ENCODE results near the gene COX19.

The COX19 gene, protein sequence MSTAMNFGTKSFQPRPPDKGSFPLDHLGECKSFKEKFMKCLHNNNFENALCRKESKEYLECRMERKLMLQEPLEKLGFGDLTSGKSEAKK

DNA sequence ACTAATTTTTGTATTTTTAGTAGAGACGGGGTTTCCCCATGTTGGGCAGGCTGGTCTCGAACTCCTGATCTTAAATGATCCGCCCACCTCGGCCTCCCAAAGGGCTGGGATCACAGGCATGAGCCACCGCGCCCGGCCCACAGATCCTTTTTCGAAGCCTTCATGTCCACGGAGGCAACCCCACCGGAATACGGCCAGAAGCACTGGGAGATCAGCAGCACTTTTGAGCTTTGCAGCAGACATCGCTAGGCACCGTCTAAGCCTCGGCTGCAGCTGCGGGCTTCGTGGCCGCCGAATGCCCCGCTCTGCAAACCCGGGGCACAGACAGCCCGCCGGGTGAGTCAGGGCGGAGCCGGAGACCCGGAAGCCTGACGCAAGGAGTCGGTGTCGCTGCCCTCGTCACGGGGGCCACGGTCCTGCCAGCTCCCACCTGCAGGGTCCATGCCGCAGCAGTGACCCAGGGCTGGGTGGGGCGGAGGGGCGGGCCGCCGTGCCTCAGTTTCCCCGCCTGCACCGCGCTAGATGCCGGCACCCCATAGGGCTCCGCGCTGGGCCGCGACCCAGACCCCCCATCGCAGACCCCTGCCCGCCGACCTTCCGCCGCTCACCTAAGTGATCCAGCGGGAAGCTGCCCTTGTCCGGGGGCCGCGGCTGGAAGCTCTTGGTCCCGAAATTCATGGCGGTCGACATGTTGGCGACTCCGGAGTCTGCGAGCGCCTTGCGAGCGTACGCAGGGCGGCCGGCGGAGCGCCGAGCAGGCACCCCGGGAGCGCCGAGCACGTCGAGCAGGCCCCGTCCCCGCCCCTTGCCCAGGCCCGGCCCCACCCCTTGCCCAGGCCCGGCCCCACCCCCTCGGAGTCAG lies at the start of gene COX19:
Gene COX19, minus strand, starts transcription at position 730 of the 862 bp plus-strand sequence. Its CDS starts 40 bp downstream, at position 690.
- DNase-seq: no peak

DNA sequence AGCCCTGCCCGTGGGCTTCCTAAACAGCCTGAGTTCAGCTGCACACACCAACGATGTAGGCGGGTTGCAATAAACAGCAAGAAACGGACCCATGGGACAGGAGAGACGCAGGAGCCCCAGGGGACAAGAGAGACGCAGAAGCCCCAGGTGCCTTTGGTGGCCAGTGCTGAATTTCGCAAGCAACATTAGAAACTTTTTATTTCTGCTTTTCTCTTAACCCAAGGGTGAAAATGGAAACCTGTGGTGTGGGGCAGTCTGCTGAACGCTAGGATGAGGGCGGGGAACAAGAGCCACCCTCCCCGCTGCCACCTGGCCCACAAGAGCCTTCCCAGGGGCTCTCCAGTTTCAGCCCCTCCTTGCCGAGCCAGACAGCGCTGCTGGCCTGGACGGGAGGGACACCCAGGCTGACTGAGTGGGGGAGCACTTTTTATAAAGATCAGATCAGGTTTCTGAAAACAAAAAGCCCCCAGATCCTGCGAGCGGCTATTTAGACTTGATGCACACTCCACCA lies 49.0 kb upstream of the COX19 start:
- DNase-seq: no peak

DNA sequence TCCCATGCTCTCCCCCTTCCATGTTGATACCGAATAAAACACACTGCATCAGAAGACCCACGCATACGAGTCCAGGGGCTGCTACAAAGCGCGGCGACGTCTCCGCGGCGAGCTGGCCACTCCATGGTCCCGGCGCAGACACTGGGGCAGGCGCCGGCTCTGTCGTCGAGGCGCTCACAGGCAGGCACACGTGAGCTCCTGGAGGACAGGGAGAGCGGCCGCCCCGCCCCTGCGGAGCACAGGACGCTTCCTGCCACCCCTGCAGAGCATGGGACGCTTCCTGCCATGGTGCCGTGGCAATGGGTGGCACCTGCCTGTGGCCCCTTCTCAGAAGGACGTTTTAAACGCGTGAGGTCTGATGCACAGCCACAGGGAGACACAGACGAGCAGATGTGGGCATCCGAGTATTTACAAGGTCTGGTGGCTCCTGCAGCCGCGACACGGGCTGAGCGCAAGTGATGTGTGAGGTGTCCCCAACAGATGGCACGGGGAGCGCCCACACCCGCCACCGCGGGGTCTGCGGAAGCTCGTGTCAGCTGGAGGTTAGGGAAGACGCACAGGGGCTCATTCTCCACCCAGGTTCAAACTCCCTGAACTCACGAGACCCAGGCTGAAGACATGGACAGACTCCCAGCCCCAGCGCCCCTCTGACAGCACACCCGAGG lies 47.6 kb upstream of the COX19 start:
- DNase-seq: no peak

DNA sequence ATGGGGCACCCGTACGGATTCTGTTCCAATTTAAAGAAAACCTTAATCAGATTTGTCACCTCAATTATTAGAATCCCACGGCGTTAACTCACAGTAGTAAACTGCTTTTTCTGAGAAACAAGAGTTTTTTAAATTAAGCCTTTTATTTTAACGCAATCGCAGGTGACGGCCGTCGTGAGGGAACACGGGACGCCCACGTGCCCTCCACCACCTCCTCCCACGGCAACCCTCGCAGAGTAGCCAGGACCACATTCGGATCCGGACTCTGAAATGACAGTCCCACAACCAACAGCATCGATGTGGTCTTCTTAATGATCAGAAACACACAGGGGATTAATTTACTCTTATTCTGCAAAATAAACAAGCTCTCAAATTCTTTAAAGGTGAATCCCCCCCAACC lies 47.0 kb upstream of the COX19 start:
- DNase-seq: no peak

DNA sequence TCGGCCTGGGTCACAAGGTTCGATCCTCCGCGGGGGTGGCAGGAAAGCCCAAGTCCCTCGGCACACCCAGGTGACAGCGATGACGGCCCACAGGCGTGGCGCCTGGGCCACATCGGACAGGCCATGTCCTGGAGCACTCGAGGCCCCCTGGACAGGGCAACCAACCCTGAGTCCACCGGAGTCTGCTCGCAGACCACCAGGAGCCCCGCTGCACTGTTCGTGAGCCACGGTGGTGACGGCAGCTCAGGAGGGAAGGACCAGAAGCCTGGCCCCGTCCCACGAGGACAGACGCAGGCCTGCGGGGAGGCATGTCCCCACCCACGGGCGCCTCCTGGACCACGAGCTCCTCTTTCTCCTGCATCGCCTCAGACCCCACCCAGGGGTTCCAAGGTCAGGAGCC lies 46.6 kb upstream of the COX19 start:
- DNase-seq: no peak

DNA sequence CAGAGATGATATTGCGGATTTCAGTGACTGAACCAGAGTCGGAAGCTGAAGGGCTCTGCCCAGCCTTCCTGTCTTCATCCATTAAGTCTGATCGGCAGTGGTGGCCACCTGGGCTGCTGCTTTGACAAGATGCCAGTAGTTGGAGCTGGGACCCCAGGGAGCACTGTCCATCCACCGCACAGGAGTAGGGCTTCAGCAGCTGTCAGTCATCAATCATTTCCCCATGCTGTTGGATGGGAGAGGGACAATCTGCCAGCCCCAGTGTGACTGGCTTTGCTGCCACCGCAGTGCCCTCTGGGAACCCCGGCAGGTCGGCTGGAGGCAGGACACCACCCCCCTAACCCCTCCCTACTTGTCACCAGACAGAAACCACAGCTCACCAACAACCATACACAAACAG lies 46.0 kb upstream of the COX19 start:
- DNase-seq: no peak

DNA sequence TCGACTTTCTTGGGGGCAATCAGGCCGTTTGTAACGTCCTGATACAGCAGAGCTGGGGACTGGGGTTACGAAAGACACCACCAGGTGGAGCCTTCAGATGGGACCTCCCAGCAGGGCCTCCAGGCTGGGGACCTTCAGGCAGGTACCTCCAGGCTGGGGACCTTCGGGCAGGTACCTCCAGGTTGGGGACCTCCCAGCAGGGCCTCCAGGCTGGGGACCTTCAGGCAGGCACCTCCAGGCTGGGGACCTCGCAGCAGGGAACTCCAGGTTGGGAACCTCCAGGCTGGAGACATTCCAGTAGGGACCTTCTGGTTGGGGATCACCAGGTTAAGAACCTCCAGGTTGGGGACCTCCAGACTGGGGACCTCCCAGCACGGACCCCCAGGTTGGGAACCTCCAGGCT lies 45.5 kb upstream of the COX19 start:
- no peak for DNase-seq

DNA sequence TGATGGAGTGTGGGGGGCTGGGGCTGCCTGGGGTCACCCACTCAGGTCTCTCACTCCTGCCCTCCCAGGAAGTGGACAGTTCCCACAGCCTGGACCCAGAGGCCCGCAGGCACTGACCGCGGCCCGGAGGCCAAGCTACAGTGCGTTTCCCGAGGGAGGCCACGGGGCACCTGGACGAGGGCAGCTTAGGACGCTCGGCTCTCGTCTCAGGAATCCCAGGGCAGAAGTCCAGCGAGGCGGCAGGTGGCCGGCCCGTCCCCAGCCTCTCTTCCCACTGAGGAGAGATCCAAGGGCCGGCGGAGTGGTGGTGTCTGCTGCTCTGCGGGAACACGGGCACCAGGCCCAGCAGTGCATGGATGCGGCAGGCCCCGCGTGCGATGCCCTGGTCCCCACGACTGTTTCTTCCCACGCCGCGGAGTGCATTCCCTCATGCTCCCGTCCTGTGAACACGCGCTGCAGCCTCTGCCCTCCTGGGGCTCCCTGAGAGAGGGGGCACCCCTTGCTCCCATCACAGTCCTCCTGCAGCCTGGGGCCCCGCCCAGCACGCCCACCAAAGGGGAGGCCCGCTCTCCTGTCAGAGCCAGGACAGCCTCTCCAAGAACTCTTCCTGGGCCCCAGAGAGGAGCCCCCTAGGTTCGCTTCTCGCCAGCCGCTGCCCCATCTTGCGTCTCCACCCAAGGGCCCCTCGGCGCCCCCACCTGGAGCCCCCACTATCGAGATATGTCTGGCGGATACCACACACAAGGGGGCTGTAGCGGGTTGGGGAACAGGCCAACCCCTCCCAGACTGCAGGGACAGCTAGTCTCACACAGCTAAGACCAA lies 44.7 kb upstream of the COX19 start:
- no peak for DNase-seq

DNA sequence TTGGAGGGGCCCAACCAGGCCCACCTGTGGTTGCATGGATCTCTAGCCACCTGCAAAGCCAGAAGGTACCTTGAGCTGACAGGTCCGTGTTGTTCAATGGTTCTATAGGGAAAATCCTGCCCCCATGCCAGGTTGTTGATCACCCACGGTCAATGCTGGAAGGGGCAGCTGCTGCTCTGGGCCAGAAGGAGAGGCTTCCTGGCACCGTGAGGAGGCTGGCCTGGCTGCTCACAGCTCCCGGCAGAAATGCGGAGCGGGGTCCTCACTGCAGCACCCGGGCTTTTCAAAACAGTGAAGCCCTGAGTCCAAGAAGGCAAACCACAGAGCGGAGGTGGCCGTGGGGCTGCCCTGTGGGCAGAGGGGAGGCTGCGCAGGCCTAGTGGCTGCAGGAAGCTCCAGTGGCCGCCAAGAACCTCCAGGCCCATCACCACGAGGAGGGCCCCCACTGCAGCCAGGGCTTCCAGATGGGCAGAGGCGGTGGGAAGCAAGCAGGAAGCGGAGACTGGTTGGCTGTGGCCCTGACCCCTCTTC lies 44.0 kb upstream of the COX19 start:
- DNase-seq: no peak

DNA sequence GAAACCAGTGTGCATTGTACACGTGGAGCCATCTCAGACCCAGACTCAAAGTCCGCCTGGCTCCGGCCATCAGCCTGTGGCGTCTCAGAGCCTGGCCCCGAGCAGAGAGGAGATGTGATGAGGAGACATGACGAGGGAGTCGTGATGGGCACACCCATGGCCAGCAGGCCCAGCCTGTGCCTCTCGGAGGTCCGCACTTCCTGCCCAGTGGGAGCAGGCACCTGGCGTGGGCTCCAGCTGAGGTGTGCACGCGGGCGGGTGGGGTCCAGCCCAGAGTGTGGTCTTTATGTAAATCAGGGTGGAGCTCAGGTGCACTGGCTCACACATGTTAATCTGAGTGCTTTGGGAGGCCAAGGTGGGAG lies 43.0 kb upstream of the COX19 start:
- DNase-seq: no peak

DNA sequence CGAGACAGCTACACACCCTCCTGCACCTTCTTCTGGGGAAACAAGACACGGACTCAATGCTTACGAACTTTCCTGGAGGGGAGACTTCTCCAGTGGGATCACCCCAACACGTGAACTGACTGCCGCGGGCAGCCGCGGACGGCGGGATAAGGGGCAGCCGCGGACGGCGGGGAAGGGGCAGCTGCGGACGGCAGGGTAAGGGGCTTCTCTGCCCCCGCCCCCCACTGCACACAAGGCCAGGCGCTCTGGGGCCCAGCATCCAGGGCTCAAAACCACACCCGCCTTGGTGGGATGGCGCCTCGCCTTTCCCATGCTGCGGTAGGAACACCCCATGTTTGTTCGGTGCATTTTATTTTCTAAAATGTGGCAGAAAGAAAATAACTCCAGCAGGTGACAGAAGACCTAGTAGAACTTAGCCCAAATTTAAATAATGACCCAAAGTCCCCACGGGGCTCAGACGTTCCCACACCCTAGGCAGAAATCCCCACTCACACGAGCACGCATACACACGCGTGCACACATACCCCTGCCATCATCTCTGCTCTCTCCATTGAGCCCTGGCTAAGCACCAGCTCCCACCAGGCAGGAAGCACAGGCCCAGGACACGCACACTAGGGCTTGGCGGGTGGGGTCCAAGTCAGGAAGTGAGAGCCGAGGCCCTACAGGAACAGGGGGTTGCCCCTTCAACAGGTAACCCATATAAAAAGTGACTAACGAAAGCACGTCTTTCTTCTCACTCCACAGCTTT lies 42.4 kb upstream of the COX19 start:
- DNase-seq: no peak

DNA sequence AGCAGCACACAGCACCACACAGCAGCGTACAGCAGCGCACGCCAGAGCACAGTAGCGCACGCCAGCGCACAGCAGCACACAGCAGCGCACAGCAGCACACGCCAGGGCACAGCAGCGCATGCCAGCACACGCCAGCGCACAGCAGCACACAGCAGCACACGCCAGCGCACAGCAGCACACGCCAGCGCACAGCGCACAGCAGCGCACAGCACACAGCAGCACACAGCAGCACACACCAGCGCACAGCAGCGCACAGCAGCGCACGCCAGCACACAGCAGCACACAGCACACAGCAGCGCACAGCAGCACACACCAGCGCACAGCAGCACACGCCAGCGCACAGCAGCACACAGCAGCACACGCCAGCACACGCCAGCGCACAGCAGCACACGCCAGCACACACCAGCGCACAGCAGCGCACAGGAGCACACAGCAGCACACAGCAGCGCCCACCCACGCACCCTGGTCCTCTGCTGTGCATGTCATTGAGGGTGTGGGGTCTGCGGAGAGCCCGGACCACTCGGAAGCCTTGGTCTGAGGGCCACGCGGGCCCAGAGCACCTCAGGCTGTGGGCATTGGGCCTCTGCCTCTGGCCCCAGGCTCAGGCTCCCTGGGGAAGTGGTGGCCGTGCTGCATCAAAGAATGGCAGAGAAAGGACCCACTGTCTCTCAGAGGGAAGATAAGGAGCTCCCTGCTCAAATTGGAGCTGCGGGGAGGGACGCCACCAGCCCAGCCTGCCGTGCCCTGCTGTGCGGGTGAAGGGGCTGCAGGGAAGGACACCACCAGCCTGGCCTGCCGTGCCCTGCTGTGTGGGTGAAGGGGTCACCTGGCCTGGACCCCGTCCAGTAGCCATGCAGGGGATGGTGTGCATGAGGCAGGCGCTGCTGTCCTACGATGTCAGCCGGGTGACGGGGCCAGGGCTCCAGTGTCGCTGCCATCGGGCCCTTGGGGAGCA lies 41.5 kb upstream of the COX19 start:
- DNase-seq: no peak

DNA sequence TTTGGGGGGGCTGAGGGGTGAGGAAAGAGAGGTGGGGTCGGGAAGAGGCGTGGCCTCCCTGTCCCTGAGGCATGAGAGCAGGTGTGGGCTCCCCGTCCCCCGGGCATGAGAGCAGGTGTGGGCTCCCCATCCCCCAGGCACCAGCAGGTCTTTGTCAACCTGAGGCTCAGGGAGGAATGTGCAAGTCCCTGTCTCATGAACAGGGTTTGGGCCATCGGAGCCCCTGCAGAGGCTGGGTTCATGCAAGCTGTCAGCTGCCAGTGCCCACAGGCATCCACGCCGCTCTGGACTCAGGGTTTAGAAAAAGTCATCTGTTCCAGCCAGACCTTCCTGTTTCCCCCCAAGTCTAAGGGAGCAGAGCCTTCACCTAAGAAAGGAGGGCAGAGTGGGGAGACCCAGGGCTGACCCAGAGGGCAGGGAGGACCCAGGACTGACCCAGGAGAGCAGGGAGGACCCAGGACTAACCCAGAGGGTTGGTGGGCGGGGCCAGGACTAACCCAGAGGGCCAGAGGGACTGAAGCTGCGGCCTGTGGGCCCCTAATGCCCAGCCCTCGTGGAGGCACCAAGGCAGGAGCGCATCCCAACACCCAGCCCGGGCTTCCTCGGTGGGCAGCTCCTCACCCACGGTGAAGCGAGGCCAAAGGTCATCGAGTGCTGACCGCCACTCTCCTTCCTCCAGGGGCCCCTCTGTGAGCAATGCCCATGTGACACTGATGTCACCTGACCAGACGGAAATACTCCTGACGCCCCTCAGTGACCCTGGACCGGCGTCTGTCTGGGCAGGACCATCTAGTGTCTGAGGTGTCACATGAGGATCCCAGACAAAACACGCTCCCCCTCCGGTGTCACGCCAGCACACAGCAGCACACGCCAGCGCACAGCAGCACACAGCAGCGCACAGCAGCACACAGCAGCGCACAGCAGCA lies 40.1 kb upstream of the COX19 start:
- DNase-seq: no peak

DNA sequence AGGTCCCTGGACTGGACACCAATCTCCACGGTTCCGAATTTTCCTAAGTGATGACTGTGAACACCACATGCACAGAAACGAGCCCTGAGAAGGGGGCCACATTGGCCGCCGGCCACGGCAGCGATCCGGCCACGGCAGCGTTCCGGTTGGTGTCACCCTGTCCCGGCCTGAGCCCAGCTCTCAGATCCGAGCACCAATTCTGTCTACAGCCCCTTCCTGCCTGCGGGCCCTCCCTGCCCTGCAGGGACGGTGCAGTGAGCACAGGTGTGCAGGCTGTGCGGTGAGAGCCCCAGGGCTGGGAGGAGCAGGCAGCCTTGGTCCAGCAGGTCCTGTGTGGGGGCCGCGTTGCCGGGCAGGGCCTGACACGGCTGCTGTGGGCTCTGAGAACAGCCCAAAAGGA lies 39.3 kb upstream of the COX19 start:
- no peak for DNase-seq

DNA sequence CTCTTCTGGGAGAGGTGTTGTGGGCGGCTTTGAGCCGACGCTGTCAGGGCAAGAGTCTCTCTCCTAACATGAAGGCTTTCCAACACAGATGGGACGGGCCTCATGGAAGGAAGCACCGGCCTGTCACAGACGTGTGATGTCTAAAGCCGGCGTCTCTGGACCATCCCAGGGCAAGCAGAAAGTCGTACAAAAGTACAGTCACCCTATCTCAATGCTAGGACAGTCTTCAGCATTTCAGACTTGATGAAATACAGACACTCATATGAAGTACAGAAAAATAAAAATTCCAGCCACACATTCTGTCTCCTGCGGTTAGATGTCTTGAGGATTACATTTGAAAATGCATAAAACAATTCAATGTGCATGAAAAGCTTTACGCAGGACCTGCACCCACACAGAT lies 38.2 kb upstream of the COX19 start:
- DNase-seq: no peak

DNA sequence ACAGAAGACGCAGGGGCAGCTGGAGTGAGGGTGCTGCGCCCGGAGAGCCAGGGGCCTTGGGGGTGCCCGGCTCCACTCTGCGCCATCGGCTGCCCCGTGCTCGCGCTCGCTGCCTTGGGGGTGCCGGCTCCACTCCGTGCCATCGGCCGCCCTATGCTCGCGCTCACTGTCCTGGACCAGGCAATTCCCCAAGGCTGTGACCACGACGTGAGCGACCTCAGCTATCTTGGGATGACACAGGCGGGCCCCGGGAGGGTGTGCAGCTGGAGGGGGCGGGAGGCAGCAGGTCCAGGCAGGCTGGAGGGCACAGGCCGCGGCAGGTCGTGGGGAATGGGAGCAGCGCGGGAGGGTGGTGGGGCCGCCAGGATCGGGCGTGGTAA lies 37.4 kb upstream of the COX19 start:
- no peak for DNase-seq

DNA sequence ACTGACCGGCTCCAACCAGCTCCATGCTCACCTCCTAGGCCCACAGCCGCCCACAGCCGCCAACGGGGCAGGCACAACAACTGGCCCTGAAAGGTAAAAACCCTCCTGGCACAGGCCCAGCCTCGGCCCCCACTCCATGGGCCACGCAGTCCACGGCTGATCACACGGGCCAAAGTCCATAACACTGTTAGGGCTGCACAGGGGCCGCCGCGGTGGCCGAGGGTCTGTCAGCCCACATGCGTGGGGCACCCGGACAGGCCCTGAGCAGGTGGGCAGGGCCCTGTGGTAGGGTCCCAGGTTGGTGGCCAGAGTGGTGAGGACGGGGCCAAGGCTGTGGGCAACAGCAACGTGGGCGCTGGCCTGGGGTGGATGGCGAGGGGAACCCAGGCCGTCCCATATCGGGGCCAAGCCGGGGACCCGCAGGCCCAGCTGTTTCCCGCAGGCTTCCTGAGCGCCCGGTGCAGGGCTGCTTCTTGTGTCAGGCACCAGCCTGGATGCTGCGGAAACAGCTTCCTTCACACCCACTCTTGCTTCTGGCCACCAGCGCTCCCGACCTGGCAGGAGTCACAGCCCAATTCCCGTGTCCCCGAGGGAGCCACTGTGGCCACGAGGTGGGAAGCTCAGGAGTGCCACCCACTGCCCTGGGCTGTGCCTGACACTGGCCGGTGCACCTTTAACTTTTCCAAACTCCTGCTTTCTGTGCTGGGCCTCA lies 36.8 kb upstream of the COX19 start:
- DNase-seq: no peak

DNA sequence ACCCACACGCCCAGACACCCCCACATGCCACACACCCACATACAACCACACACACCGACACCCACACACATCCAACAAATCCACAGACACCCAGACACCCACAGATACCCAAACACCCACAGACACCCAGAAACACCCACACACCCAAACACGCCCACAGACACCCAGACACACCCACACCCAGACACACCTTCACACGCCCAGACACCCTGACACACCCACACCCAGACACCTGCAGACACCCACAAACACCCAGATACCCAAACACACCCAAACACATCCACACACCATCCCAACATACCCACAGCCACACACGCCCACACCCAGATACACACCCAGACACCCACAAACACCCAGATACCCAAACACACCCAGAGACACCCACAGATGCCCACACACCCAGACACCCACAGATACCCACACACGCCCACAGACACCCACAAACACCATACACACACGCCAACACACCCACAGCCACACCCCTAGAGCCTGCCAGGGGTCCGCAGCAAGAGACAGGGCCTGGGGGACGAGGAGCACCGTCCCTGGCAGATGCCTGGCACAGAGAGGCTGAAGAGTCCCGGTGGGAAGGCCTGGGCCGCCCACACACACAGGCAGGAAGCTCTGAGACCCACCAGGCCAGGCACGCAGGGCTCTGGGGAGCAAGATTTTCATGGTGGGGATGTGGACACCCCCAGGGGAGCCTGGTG lies 36.1 kb upstream of the COX19 start:
- no peak for DNase-seq

DNA sequence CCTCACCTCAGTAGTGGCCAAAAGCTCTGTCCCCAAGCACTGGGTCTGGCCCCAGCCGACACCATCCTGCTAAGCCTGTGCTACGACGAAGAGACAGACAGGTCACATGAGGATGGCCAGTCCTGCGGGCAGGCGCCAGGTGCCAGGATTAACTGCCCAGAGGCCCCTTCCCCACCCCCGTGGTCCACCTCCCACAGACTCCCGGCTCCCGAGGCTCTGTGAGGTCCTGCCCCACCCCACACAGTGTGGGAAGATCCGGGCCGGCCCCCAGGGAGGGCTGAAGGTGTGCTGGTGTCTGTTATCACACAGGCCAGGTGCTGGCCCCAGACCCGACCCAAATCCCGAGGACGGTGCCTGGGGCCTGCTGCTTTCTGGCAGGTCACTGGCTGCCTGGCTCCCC lies 34.9 kb upstream of the COX19 start:
- no peak for DNase-seq

Data from cortex of kidney (tissue), 1 donor.